B cell (primary cell): ENCODE results near the gene TRPV4. TPM values are rescaled to one million over a fixed set of nuclear protein-coding genes. Genes with fewer than 3 reads are reported as not detected.

Source experiments
- ATAC-seq: fragments of 200-7000 bp; cut with Tn5 transposase; one replicate; pipeline ENCODE4 v1.10.0; 2021; ENCODE audit warnings: low read depth, mild to moderate bottlenecking, moderate number of reproducible peaks, moderate library complexity
- CTCF ChIA-PET: fragments of 350-600 bp; sonication (Branson Sonifier 250); formaldehyde crosslinking; loops from one replicate; lab custom pipeline; 2021; ENCODE audit warnings: antibody characterized with exemption, inconsistent platforms; lab: Charles Lee
- POLR2A ChIA-PET: fragments of 350-600 bp; sonication (Branson Sonifier 250); formaldehyde crosslinking; loops from one replicate; lab custom pipeline; 2021; ENCODE audit warnings: antibody characterized with exemption; lab: Charles Lee
- DNase-seq: peaks from one replicate; pipeline ENCODE4 v3.0.0; 2013
- H2AFZ ChIP-seq: 2 replicates; pipeline ENCODE4 v1.6.1; 2012; ENCODE audit warnings: mild to moderate bottlenecking, low read depth, low read length; ENCODE audit not compliant: insufficient read depth, poor library complexity, severe bottlenecking
- H3K27ac ChIP-seq, 2 donors: 1 replicate in 1 of 2; 2 replicates in 1 of 2; pipeline ENCODE4 v1.5.1; 2012 to 2013; ENCODE audit warnings: low read length in 2 of 2, mild to moderate bottlenecking in 2 of 2, moderate library complexity in 1 of 2
- H3K27me3 ChIP-seq, 4 experiments: fragments of 200-600 bp in 1 of 4; sonication (generic) in 1 of 4; replicated peaks in 1 of 4; 1 replicate in 2 of 4; 2 replicates in 2 of 4; pipeline versions ENCODE4 v1.6.1 to v1.7.0; 2013 to 2016; ENCODE audit warnings: low read length in 3 of 4, mild to moderate bottlenecking in 2 of 4, mixed read lengths in 1 of 4, moderate library complexity in 1 of 4; ENCODE audit not compliant: insufficient read depth in 4 of 4, control insufficient read depth in 3 of 4; ENCODE audit errors: control extremely low read depth in 1 of 4
- H3K36me3 ChIP-seq, 2 experiments: replicated peaks in 1 of 2; 1 replicate in 1 of 2; 2 replicates in 1 of 2; pipeline versions ENCODE4 v1.6.1 to v1.7.1; 2013; ENCODE audit warnings: low read length in 1 of 2; ENCODE audit not compliant: insufficient read depth in 2 of 2, control insufficient read depth in 1 of 2; ENCODE audit errors: control extremely low read depth in 1 of 2, extremely low read depth in 1 of 2
- H3K4me1 ChIP-seq, 2 donors: fragments of 200-600 bp in 1 of 2; sonication (generic) in 1 of 2; 1 replicate in 1 of 2; 2 replicates in 1 of 2; pipeline versions ENCODE4 v1.5.1 to v1.6.1; 2013 to 2017; ENCODE audit warnings: low read length in 2 of 2; ENCODE audit not compliant: control insufficient read depth in 2 of 2, insufficient read depth in 2 of 2
- H3K4me2 ChIP-seq: replicated peaks from 2 replicates; pipeline ENCODE3; 2012; ENCODE audit warnings: mild to moderate bottlenecking, low read depth, low read length; ENCODE audit not compliant: poor library complexity, severe bottlenecking
- H3K4me3 ChIP-seq, 5 experiments: fragments of 200-600 bp in 1 of 5; sonication (generic) in 1 of 5; 1 replicate in 3 of 5; 2 replicates in 2 of 5; pipeline versions ENCODE4 v1.5.1 to v1.7.0; 2011 to 2016; ENCODE audit warnings: low read length in 4 of 5, mild to moderate bottlenecking in 4 of 5, low read depth in 2 of 5, control low read depth in 1 of 5, moderate library complexity in 1 of 5; ENCODE audit not compliant: insufficient read depth in 1 of 5; ENCODE audit errors: control extremely low read depth in 1 of 5, extremely low read depth in 1 of 5
- H3K79me2 ChIP-seq: fragments of 200-600 bp; sonication (generic); one replicate; pipeline ENCODE4 v1.6.0; 2016; ENCODE audit warnings: low read length; ENCODE audit not compliant: control insufficient read depth, insufficient read depth
- H3K9ac ChIP-seq: fragments of 200-600 bp; sonication (generic); 2 replicates; pipeline ENCODE4 v1.6.1; 2017; ENCODE audit warnings: mild to moderate bottlenecking, low read length, moderate library complexity
- H3K9me3 ChIP-seq, 3 donors: one replicate each; pipeline versions ENCODE4 v1.6.1 to v1.7.1; 2013; ENCODE audit warnings: low read length in 2 of 3; ENCODE audit not compliant: control insufficient read depth in 2 of 3, insufficient read depth in 1 of 3; ENCODE audit errors: control extremely low read depth in 1 of 3
- H4K20me1 ChIP-seq: 2 replicates; pipeline ENCODE4 v1.6.0; 2012; ENCODE audit warnings: mild to moderate bottlenecking, low read length; ENCODE audit not compliant: insufficient read depth, control insufficient read depth, poor library complexity, severe bottlenecking
- H3K27ac Mint-ChIP-seq: one replicate; pipeline ENCODE4 v1.8.0; 2021; ENCODE audit warnings: mixed read lengths
- H3K27me3 Mint-ChIP-seq: one replicate; pipeline ENCODE4 v1.8.0; 2021; ENCODE audit warnings: mixed read lengths
- H3K4me1 Mint-ChIP-seq: one replicate; pipeline ENCODE4 v1.8.0; 2021; ENCODE audit warnings: mixed read lengths
- H3K4me3 Mint-ChIP-seq: one replicate; pipeline ENCODE4 v1.8.0; 2021; ENCODE audit warnings: mixed read lengths
- H3K9me3 Mint-ChIP-seq: one replicate; pipeline ENCODE4 v1.8.0; 2022; ENCODE audit warnings: mixed read lengths; ENCODE audit not compliant: insufficient read depth
- CTCF ChIP-seq: fragments of 200-600 bp; IDR thresholded peaks from one replicate; pipeline ENCODE4 v1.8.0; 2022; ENCODE audit warnings: antibody characterized with exemption, mild to moderate bottlenecking
- EZH2 ChIP-seq: IDR thresholded peaks from 2 replicates; pipeline ENCODE4 v1.6.1; 2012; ENCODE audit warnings: borderline replicate concordance, low read depth, mild to moderate bottlenecking, moderate library complexity, low read length; ENCODE audit not compliant: insufficient read depth, poor library complexity, severe bottlenecking
- WGBS: methylation state at CpG from one replicate; pipeline ENCODE4 v1.1.5; 2013; ENCODE audit warnings: missing lambda C conversion rate; ENCODE audit not compliant: insufficient coverage; 5-methylcytosine and 5-hydroxymethylcytosine counted together
- intact Hi-C: fragments of 100-400 bp; cut with micrococcal nuclease; formaldehyde crosslinking; loops from one replicate; pipeline ENCODE4 v1.10.0; 2022
- polyA plus RNA-seq: library from polyadenylated mRNA; depleted of rRNA; stranded (reverse); fragments of >200 nt; gene quantifications from 2 replicates; pipeline ENCODE4 v1.2.3, GENCODE V29; 2012
- total RNA-seq, 2 donors: library from RNA; stranded (reverse); fragments of 120-200 nt in 1 of 2; gene quantifications; 1 replicate in 1 of 2; 2 replicates in 1 of 2; pipeline versions ENCODE4 v1.2.3 to v1.2.4, GENCODE V29; 2013 to 2022

Gene TRPV4
- total and polyA plus RNA-seq, 2 donors (not counting 1 experiment from before 2014, with no cell fraction given), result not detected

GRCh38 chr12:109767991-109768900, 65.0 kb downstream of the TRPV4 start:
- Mint-ChIP-seq H3K4me1 (peaks cover 1% of the 10 kb centered on the region), H3K27ac (no peak overlapping the region), H3K27me3 (no peaks in the 10 kb centered on the region), H3K9me3 (no peaks in the 10 kb centered on the region), H3K4me3 (no peak overlapping the region)
- Histone ChIP-seq H3K9me3 (peaks cover 0 to 7% (median 0%) of the 10 kb centered on the region in 3 donors), H3K9ac (no peak overlapping the region), H3K4me2 (no peak overlapping the region), H3K27ac (no peak overlapping the region), H3K4me3 (no peak overlapping the region), H3K79me2 (no peaks in the 10 kb centered on the region), H4K20me1 (no peaks in the 10 kb centered on the region), H2AFZ (no peak overlapping the region), H3K27me3 (no peaks in the 10 kb centered on the region), H3K36me3 (no peaks in the 10 kb centered on the region), H3K4me1 (no peaks in the 10 kb centered on the region)
- no peak for TF ChIP-seq CTCF
- no peak for TF ChIP-seq EZH2
- no peak for DNase-seq
- intact Hi-C loops, result no loop called here
- ChIA-PET POLR2A (no interaction called here), CTCF (no interaction called here)
- WGBS, result 96% methylated on average over 54 of the region's 54 CpGs
- ATAC-seq, result no peak

GRCh38 chr12:109767456-109767855, 65.7 kb downstream of the TRPV4 start:
- intact Hi-C loops, result no loop called here
- H3K4me1 ChIP-seq, result no peaks in the 10 kb centered on the region
- DNase-seq (no peak), ATAC-seq (no peak)
- no peaks in the 10 kb centered on the region for H3K36me3 ChIP-seq
- no peak overlapping the region for H3K4me3 ChIP-seq
- no peaks in the 10 kb centered on the region for H4K20me1 ChIP-seq
- no peak overlapping the region for H3K27ac ChIP-seq
- H3K9me3 Mint-ChIP-seq, result no peaks in the 10 kb centered on the region
- no peak overlapping the region for H2AFZ ChIP-seq
- ChIA-PET POLR2A (no interaction called here), CTCF (no interaction called here)
- no peaks in the 10 kb centered on the region for H3K4me1 Mint-ChIP-seq
- H3K79me2 ChIP-seq, result no peaks in the 10 kb centered on the region
- no peak overlapping the region for H3K9ac ChIP-seq
- no peaks in the 10 kb centered on the region for H3K27me3 ChIP-seq
- TF ChIP-seq CTCF (no peak), EZH2 (no peak)
- no peaks in the 10 kb centered on the region for H3K27me3 Mint-ChIP-seq
- H3K4me3 Mint-ChIP-seq, result no peak overlapping the region
- H3K4me2 ChIP-seq, result no peak overlapping the region
- peaks cover 0 to 14% (median 0%) of the 10 kb centered on the region in 3 donors for H3K9me3 ChIP-seq
- H3K27ac Mint-ChIP-seq, result no peak overlapping the region
- 92% methylated on average over 2 of the region's 4 CpGs for WGBS
